ENCODE results near the gene SLCO4A1. TPM values are rescaled to one million over a fixed set of nuclear protein-coding genes. Genes with fewer than 3 reads are reported as not detected.

Gene SLCO4A1
- total and polyA plus RNA-seq, 2 donors = 1.4 to 24.8 TPM

DNA sequence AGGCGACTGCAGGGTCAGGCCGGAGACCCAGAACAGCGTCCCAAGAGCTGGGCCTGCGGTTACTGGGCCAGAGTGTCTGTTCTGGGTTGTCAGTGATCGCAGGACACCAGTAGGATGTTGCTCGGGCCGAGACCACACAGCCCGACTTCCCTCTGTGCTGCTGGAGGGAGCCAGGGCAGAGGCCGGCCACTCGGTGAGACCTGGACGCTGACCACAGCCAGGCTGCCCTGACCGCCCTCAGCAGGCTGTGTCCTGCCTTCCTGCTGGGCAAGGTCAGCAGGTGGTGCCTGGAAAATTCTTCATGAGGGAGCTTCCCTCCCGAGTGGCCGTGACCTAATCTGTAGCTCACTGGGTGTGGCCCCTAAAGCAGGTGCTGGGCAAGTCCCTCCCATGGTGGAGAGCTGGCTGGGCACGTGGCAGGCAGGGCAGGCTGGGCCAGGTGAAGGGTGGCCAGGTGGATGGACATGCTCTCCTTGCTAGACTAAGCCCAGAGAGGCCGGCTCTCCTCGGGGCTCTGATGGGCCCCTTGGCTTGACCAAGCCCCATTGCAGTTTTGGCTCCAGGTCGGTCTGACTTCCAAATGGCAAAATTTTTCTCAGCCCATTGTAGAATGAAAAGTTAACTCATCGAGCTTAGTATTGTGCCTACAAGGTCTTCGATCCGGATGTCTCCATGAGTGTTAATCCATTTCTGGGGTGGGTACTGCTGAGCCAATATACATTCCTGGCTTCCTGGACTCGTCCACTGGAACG lies 1.9 kb downstream of the SLCO4A1 start:
- no peak for DNase-seq (ENCODE audit: extremely low spot score)
- H3K4me1 ChIP-seq (ENCODE audit: insufficient read depth) = peaks cover 5% of the 10 kb centered on the region
- no peaks in the 10 kb centered on the region for H3K36me3 ChIP-seq (ENCODE audit: insufficient read depth)
- H3K27ac ChIP-seq (ENCODE audit: low read depth) = no peak overlapping the region
- H3K4me3 ChIP-seq (ENCODE audit: low read depth, low read length) = no peak overlapping the region
- WGBS = 85% methylated on average over 23 of the region's 23 CpGs

DNA sequence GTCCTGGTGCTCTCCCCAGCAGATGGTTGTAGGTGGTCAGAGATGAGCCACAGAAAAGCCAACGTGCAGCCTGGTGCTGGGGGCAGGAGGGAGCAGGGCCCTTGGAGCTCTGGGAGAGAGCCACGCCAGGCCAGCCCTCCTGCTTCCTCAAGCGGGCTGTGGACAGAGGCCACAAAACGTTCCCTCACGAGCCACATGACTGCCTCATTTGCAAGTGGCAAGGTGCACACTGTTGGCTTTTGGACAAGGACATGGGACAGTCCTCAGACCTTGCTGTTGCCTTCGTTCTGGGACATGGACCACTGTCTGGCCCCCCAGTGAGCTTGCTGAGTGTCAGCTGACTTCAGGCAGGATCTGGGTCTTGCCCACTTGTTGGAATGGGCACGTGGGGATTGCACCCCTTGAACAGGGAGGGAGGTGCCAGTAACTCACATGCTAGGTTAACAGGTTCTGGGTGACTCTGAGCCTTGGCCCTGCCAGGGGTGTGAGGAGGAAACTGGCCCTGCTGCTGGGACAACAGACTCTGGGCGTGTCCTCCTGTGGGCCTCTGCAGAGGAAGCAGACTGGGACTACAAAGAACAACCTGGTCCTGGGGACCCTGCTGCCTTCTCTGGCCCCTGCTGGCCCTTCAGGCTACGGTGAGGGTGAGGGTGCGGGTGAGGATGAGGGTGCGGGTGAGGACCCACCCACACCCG lies 2.6 kb downstream of the SLCO4A1 start:
- peaks cover 5% of the 10 kb centered on the region for H3K4me1 ChIP-seq (ENCODE audit: insufficient read depth)
- no peak overlapping the region for H3K27ac ChIP-seq (ENCODE audit: low read depth)
- H3K4me3 ChIP-seq (ENCODE audit: low read depth, low read length) = no peak overlapping the region
- WGBS = 84% methylated on average over 12 of the region's 12 CpGs
- no peak for DNase-seq (ENCODE audit: extremely low spot score)
- H3K36me3 ChIP-seq (ENCODE audit: insufficient read depth) = no peaks in the 10 kb centered on the region

DNA sequence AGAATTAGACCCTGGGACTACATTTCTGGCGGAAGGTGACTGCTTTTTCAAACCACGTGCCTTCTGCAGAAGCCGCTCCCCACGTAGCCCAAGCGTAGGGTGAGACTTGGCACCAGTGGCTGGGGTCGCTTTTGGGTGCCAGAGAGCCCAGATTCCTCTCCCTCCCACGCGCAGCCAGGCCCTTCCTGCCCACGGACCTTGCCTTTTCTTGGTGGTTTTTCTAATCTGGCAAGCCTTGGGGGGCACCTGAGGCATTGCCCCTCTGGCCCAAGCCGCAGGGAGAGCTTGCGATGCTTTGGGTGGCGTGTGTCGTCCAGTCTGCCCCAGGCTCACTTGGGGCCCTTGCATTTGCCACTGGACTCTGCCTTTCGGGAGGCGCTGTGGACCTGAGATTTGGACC lies 3.3 kb downstream of the SLCO4A1 start:
- H3K27ac ChIP-seq (ENCODE audit: low read depth) = no peak overlapping the region

DNA sequence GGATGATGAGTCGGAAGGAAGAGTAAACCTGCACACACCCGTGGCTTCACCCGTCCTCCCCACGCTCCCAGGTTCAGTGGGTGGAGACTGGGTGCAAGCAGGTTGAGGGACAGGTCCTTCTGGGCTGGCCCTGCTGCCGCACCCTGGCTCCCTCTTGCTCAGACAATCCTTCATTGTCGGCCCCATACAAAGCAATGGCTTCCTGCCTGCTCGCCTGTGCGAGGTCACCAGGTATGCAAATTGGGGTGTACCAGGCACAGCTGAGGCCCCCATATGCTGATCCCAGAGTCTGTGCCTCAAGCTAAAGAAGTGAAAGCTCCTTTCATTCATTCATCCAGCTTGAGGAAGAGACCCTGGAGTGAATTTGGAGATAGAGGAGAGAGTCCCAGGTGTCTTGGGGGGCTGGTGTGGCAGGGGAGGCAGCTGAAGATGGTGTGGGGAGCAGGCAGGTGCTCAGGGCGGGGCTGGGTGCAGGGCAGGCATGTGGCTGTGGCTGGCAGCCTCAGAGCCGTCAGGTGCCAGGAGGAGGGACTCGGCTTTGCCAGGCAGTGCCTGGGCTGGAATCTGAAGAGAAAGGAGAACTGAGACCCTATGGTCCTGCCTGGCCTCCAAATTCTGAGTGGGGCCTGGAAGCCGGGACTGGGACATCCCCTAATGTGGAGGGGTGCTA lies 4.7 kb downstream of the SLCO4A1 start:
- H3K4me1 ChIP-seq (ENCODE audit: insufficient read depth) = peaks cover 5% of the 10 kb centered on the region
- 92% methylated on average over 12 of the region's 12 CpGs for WGBS
- DNase-seq (ENCODE audit: extremely low spot score) = no peak
- no peak overlapping the region for H3K4me3 ChIP-seq (ENCODE audit: low read depth, low read length)
- no peaks in the 10 kb centered on the region for H3K36me3 ChIP-seq (ENCODE audit: insufficient read depth)
- peak overlapping the region; percentile 55 for H3K27ac ChIP-seq (ENCODE audit: low read depth)

More for the DNA sequence above, 3.3 kb downstream of the SLCO4A1 start:
- Histone ChIP-seq H3K4me3 (ENCODE audit: low read depth, low read length) (no peak overlapping the region), H3K36me3 (ENCODE audit: insufficient read depth) (no peaks in the 10 kb centered on the region), H3K4me1 (ENCODE audit: insufficient read depth) (peaks cover 5% of the 10 kb centered on the region)
- DNase-seq (ENCODE audit: extremely low spot score) = no peak
- WGBS = 89% methylated on average over 15 of the region's 15 CpGs

DNA sequence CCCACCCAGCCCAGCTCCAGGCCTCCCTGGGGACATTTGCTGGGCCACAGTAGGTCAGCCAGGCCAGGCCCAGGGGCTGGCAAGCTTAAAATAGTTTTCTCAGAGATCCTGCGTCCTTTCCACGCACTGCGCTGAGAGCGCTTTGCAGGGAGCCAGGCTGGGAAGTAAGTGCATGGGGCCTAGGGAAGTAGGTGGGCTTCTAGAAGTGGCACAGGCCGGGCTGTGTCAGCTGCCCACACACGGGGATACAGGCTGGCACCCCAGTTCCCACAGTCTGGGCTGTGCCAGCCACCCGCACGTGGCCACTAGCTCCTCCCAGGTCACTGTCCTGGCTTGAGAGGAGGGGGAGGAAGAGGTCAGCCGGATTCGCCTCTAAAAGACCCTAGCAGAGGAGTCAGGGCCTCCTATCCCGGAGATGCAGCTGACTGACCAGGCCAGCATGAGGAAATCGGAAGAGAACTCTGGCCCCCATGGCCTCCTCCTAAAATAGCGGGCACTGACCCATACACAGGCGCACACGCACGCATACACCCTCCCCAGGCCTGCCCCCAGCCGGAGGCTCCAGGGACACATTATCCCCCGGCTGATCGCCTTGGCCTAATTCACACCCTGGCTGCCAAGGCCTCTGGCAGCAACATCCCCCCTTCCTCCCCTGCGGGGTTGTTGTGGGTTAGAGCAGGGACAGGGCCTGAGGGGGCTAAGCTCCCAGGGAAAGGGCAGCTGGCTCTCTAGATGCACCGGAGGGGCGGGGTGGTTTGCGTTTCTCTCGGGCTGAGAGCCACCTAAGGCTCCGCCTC lies 5.4 kb downstream of the SLCO4A1 start:
- no peak for DNase-seq (ENCODE audit: extremely low spot score)
- Histone ChIP-seq H3K4me3 (ENCODE audit: low read depth, low read length) (no peak overlapping the region), H3K36me3 (ENCODE audit: insufficient read depth) (no peaks in the 10 kb centered on the region), H3K4me1 (ENCODE audit: insufficient read depth) (peaks cover 4% of the 10 kb centered on the region), H3K27ac (ENCODE audit: low read depth) (peak overlapping the region; percentile 74)
- WGBS = 72% methylated on average over 25 of the region's 25 CpGs

DNA sequence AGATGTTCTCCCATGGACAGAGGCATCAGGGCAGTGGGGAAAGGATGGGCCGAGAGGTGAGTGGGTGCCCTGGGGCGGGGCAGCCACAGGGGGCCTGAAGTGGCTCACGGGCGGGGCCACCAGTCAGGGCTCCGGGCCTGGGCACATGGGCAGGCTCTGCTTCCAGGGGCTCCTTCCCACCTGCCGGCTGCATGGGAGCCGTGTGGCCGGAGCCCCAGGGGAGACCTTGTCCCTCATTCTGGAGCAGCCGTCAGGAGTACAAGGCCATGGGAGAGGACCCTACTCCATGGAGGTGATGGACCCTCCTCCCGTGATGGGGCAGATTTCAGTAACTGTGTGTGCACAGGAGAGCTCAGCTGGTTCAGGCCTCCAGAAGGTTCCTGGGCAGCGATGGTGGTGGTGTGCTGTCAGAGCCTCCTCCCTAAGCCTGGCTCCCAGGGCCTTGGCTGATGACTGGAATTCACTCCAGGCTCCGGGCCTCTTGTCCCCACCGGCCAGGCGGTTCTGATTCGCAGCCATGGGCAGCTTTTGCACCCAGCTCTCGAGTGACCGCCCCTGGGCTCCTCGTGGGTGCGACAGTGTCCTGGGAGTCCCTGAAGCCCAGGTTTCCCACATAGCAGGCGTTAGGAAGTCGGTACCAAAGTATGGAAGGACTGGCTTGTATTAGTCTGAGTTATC lies 6.2 kb downstream of the SLCO4A1 start:
- peaks cover 2% of the 10 kb centered on the region for H3K4me1 ChIP-seq (ENCODE audit: insufficient read depth)
- H3K4me3 ChIP-seq (ENCODE audit: low read depth, low read length) = no peak overlapping the region
- DNase-seq (ENCODE audit: extremely low spot score) = no peak
- H3K27ac ChIP-seq (ENCODE audit: low read depth) = peak overlapping the region; percentile 74
- H3K36me3 ChIP-seq (ENCODE audit: insufficient read depth) = no peaks in the 10 kb centered on the region
- 88% methylated on average over 21 of the region's 21 CpGs for WGBS

DNA sequence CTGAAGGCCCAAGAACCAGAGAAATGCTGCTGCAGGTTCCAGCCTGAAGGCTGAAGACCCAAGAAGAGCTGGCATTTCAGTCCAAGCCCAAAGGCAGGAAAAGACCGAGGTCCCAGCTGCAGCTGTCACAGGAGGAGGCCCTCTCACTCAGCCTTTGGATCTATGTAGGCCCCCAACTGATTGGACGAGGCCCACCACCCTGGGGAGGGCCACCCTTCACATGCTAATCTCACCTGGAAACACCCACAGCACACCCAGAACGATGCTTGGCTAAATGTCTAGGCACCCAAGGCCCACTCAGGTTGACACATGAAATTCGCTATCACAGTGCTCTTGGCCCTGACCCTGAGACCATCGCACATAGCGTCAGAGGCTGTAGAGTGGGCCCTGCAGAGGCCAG lies 6.8 kb downstream of the SLCO4A1 start:
- no peaks in the 10 kb centered on the region for H3K36me3 ChIP-seq (ENCODE audit: insufficient read depth)
- no peak for DNase-seq (ENCODE audit: extremely low spot score)
- no peak overlapping the region for H3K27ac ChIP-seq (ENCODE audit: low read depth)
- H3K4me1 ChIP-seq (ENCODE audit: insufficient read depth) = peaks cover 2% of the 10 kb centered on the region
- 92% methylated on average over 6 of the region's 6 CpGs for WGBS
- H3K4me3 ChIP-seq (ENCODE audit: low read depth, low read length) = no peak overlapping the region

DNA sequence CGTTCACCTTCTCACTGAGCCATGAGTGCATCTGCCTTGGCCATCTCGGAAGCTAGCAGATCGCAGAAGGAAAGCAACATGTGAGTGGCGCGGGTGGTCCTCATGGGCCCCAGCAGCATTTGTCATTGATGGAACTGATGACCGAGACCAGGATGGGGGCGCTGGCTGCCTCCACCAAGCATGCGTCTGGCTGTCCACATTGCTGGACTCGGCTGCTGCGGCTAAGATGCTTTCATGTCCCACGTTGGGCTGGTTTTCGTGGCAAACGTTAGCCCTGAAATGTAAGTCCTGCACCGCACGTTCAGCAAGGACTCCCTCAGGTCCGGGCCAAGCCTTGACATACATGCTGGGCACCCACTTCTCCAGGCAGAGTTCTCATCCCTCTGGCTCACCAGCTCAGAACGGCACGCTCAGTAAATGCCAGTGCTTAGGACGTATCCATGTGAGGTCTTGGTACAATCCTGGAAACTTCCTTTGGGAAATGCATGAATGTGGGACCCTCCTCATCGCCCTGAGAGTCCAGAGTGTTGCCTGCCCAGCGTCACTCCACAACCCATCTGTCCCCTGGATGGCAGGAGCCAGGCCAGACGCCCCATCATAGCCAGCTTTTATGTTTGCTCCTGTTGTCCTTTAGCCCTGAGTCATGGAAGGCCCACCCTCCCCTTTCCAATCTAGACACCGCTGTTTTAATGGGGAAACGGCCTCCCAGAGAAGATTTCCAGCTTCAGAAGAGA lies 8.4 kb downstream of the SLCO4A1 start:
- no peak overlapping the region for H3K4me3 ChIP-seq (ENCODE audit: low read depth, low read length)
- peaks cover 2% of the 10 kb centered on the region for H3K4me1 ChIP-seq (ENCODE audit: insufficient read depth)
- DNase-seq (ENCODE audit: extremely low spot score) = no peak
- 91% methylated on average over 24 of the region's 24 CpGs for WGBS
- no peak overlapping the region for H3K27ac ChIP-seq (ENCODE audit: low read depth)
- no peaks in the 10 kb centered on the region for H3K36me3 ChIP-seq (ENCODE audit: insufficient read depth)

DNA sequence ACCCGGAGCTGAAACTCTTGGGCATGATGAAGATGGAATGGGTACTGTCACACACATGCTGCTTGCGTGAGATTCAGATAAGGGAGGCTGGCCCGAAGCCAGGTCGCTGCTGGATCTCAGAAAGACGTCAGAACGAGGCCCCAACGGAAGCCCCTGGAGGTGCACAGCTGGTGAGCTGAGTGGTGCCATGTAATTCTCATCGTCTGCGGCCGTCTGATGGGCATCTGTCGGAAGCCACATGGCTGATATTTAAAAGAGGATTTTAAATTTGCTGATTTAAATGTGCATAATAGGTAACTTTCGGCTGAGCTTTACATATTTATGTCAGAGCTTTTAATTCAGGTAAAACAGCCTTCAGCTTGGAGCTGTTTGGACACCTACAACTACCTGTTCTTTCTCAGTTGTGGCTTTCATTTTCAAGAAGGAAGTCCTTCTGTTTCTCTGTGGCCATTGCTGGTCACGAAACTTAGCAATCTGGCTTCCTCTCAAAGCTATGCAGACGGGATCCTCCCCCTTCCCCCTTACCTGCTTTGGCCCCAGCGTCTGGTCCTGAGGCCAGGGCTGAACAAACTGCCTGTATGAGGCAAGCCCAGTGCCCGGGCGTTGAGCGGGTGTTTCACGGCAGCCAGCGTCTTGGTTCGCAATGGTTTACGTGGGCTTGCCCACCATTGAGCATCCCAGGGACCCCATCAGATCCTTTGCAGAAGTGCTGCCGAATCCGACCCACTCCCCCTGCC lies 9.2 kb downstream of the SLCO4A1 start:
- Histone ChIP-seq H3K4me3 (ENCODE audit: low read depth, low read length) (no peak overlapping the region), H3K4me1 (ENCODE audit: insufficient read depth) (peaks cover under 1% of the 10 kb centered on the region), H3K36me3 (ENCODE audit: insufficient read depth) (no peaks in the 10 kb centered on the region), H3K27ac (ENCODE audit: low read depth) (peak overlapping the region; percentile 99)
- 54% methylated on average over 24 of the region's 24 CpGs for WGBS
- no peak for DNase-seq (ENCODE audit: extremely low spot score)

DNA sequence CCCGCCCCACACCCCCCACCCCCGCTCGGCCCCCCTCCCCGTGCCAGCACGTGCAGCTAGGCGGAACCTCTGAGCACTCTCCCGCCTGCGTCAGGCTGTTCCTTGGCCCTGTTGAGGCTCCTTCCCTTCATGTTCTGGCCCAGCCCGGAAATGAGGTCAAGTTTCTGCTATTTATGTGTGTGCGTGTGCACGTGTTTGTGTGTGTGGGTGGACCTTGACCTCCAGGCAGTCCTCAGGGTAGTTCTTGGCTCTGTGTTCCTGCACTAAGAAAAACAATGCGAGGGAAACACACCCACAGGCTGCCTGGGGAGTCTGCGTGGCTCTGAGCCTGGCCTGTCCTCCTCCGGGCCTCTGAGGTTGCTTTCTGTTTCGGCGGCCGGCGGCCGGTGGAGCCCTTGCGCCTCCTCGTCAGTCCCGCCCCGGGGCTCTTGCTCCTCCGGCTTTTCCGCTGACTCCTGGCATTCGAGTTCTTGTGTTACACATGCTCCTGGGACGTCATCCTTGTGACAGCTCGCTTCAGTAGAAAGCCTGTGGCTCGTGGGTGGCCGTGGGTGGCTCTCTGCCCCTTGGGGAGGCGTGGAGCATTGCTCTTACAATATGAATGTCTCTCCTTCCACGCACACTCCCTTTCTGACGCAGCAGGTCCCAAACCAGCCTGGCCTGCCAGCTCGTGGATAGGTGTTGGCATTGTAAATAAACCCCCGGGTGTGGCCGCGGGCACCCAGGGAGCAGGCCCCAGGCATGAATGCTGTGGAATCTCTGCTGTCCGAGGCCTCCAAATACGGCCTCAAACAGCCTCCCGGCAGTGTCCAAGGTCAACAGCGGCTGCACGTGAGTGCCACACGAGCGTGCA lies 10.0 kb downstream of the SLCO4A1 start:
- Histone ChIP-seq H3K27ac (ENCODE audit: low read depth) (peak overlapping the region; percentile 86), H3K4me3 (ENCODE audit: low read depth, low read length) (no peak overlapping the region), H3K4me1 (ENCODE audit: insufficient read depth) (no peaks in the 10 kb centered on the region), H3K36me3 (ENCODE audit: insufficient read depth) (no peaks in the 10 kb centered on the region)
- 12% methylated on average over 44 of the region's 44 CpGs for WGBS
- peak; percentile 89 for DNase-seq (ENCODE audit: extremely low spot score)

DNA sequence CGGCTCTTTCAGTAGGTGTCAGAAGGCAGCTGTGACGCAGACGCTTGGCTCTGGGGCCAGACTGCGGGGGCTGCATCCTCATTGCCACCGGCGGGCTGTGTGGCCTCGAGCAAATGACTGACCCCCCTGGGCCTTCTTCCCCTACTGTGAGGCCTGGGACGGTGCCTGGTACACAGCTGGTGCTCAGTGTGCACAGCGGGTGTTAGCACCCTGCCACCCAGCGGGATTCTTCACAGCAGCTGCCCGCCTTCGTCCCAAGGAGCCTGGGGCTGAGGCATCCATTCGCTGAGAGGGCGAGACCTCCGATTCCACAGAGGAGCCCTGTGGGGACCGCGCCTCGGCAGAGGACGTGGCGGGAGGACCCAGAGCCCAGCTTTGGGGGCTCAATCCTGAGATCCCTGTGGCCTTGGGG lies 10.6 kb downstream of the SLCO4A1 start:
- H3K4me3 ChIP-seq (ENCODE audit: low read depth, low read length) = no peak overlapping the region
- H3K27ac ChIP-seq (ENCODE audit: low read depth) = peak overlapping the region; percentile 86
- H3K4me1 ChIP-seq (ENCODE audit: insufficient read depth) = no peaks in the 10 kb centered on the region
- no peaks in the 10 kb centered on the region for H3K36me3 ChIP-seq (ENCODE audit: insufficient read depth)
- WGBS = 85% methylated on average over 20 of the region's 20 CpGs
- DNase-seq (ENCODE audit: extremely low spot score) = no peak

All from urinary bladder (tissue), 4 donors.